ENCODE measurements around the gene CTAG1B. TPM values are rescaled to one million over a fixed set of nuclear protein-coding genes. Genes with fewer than 3 reads are reported as not detected.

The CTAG1B gene
- total RNA-seq, result not detected in 2 replicates

GRCh38 chrX:154619182-154619581 lies at the start of gene CTAG1B:
TSS of gene CTAG1B (minus strand) at chrX:154619282. CDS start at chrX:154619218, 64 bp downstream.

GRCh38 chrX:154653413-154653812 lies 34.3 kb upstream of the CTAG1B start, which contains the start of gene CTAG2:
TSS of gene CTAG2 (minus strand) at chrX:154653579. CDS start at chrX:154653515, 64 bp downstream.

GRCh38 chrX:154584585-154585183 lies 34.4 kb downstream of the CTAG1B start, which contains the start of gene CTAG1A:
TSS of gene CTAG1A (plus strand) at chrX:154585133. CDS start at chrX:154585207, 74 bp downstream.

Small RNA genes lying within 50 kb of the gene (small RNA-seq; reads per million reads assigned to genes)
- gene AC244090.1 (not detected), gene AC244107.2 (not detected)

Other genes starting within 250 kb of the CTAG1B start
- 1,220 and 1,461 TPM in 2 replicates for gene FLNA, start 244.6 kb downstream of the CTAG1B start, total RNA-seq
- gene EMD, start 240.0 kb downstream of the CTAG1B start, total RNA-seq, result 32.7 and 38.5 TPM in 2 replicates
- gene RPL10, start 220.9 kb downstream of the CTAG1B start, total RNA-seq, result 1,085 and 1,649 TPM in 2 replicates
- gene DNASE1L1, start 210.0 kb downstream of the CTAG1B start, total RNA-seq, result 18.0 and 28.2 TPM in 2 replicates
- gene TAFAZZIN, start 207.7 kb downstream of the CTAG1B start, total RNA-seq, result 18.4 and 20.9 TPM in 2 replicates
- gene ATP6AP1, start 190.6 kb downstream of the CTAG1B start, total RNA-seq, result 35.6 and 39.3 TPM in 2 replicates
- gene GDI1, start 182.1 kb downstream of the CTAG1B start, total RNA-seq, result 63.2 and 69.0 TPM in 2 replicates
- gene FAM50A, start 175.1 kb downstream of the CTAG1B start, total RNA-seq, result 34.9 and 35.2 TPM in 2 replicates
- gene PLXNA3, start 161.0 kb downstream of the CTAG1B start, total RNA-seq, result 13.2 and 16.2 TPM in 2 replicates
- gene LAGE3, start 140.0 kb downstream of the CTAG1B start, total RNA-seq, result 9.0 and 9.2 TPM in 2 replicates
- gene UBL4A, start 132.7 kb downstream of the CTAG1B start, total RNA-seq, result 37.5 and 37.7 TPM in 2 replicates
- gene SLC10A3, start 128.7 kb downstream of the CTAG1B start, total RNA-seq, result 28.0 and 28.7 TPM in 2 replicates
- gene FAM3A, start 103.0 kb downstream of the CTAG1B start, total RNA-seq, result 23.3 and 25.0 TPM in 2 replicates
- gene G6PD, start 72.4 kb downstream of the CTAG1B start, total RNA-seq, result 145 and 151 TPM in 2 replicates
- 17.2 and 19.8 TPM in 2 replicates for gene IKBKG, start 71.7 kb downstream of the CTAG1B start, total RNA-seq
- not detected in 2 replicates for gene CTAG1A, start 34.1 kb downstream of the CTAG1B start, total RNA-seq
- gene CTAG2, start 34.3 kb upstream of the CTAG1B start, total RNA-seq, result not detected in 2 replicates
- 10.4 and 27.9 TPM in 2 replicates for gene GAB3, start 131.8 kb upstream of the CTAG1B start, total RNA-seq
- gene DKC1, start 143.6 kb upstream of the CTAG1B start, total RNA-seq, result 48.5 and 60.4 TPM in 2 replicates
- 9.8 and 18.0 TPM in 2 replicates for gene MPP1, start 186.2 kb upstream of the CTAG1B start, total RNA-seq
- not detected in 2 replicates for gene SMIM9, start 215.4 kb upstream of the CTAG1B start, total RNA-seq

Measured in subcutaneous preadipocyte (primary cell).